Esophagus squamous epithelium (tissue), 5 donors: ENCODE results near the gene RAB36. TPM values are rescaled to one million over a fixed set of nuclear protein-coding genes. Genes with fewer than 3 reads are reported as not detected.

Experiments
- DNase-seq: peaks from one replicate; lab custom pipeline; 2025; lab: John Stamatoyannopoulos, UW
- H3K27ac ChIP-seq, 4 donors: fragments of 200-600 bp; sonication (generic); one replicate each; pipeline ENCODE4 v1.5.1; 2016 to 2019; ENCODE audit warnings: mild to moderate bottlenecking in 1 of 4
- H3K27me3 ChIP-seq, 4 donors: fragments of 200-600 bp; sonication (generic); 1 replicate in 3 of 4; 2 replicates in 1 of 4; pipeline versions ENCODE4 v1.5.1 to v1.6.0; 2017 to 2021; ENCODE audit warnings: antibody characterized with exemption in 1 of 4
- H3K36me3 ChIP-seq, 3 donors: fragments of 200-600 bp; sonication (generic); one replicate each; pipeline ENCODE4 v1.5.1; 2016 to 2019
- H3K4me1 ChIP-seq, 3 donors: fragments of 200-600 bp; sonication (generic); one replicate each; pipeline ENCODE4 v1.5.1; 2017 to 2019
- H3K4me3 ChIP-seq, 4 donors: fragments of 200-600 bp; sonication (generic); 1 replicate in 3 of 4; 2 replicates in 1 of 4; pipeline ENCODE4 v1.5.1; 2016 to 2019; ENCODE audit warnings: mild to moderate bottlenecking in 2 of 4, moderate library complexity in 1 of 4
- H3K9me3 ChIP-seq, 3 donors: fragments of 200-600 bp; sonication (generic); one replicate each; pipeline ENCODE4 v1.5.1; 2016 to 2019
- POLR2A ChIP-seq, 4 donors: fragments of 450-650 bp; IDR thresholded peaks; one replicate each; pipeline ENCODE4 v1.6.1; 2017; ENCODE audit warnings: antibody characterized with exemption in 4 of 4, mild to moderate bottlenecking in 4 of 4, moderate library complexity in 3 of 4
- WGBS, 2 donors: methylation state at CpG; one replicate each; pipeline ENCODE4 v1.1.5; 2018; 5-methylcytosine and 5-hydroxymethylcytosine counted together
- intact Hi-C: fragments of 100-400 bp; cut with DNase I; formaldehyde crosslinking; loops from one replicate; pipeline ENCODE4 v1.15.0; 2022
- total RNA-seq, 4 donors: library from RNA; depleted of rRNA; stranded (reverse); fragments of >200 nt; gene quantifications; one replicate each; pipeline ENCODE4 v1.1.0, GENCODE V29; 2016
- TF ChIP-seq, protein P1 (sequence below), 6 experiments: fragments of 450-650 bp in 4 of 6; fragments of 200-600 bp in 2 of 6; sonication (generic) in 2 of 6; IDR thresholded peaks; one replicate each; pipeline ENCODE4 v1.5.1; 2016 to 2019; ENCODE audit warnings: antibody characterized with exemption in 6 of 6, mild to moderate bottlenecking in 4 of 6, moderate library complexity in 4 of 6
- donor health status: DM: yes; HTN: yes; CAD: no.

The RAB36 gene
- total RNA-seq, 4 donors from 2014 or later = 1.4 to 3.9 (median 2.3) TPM

DNA sequence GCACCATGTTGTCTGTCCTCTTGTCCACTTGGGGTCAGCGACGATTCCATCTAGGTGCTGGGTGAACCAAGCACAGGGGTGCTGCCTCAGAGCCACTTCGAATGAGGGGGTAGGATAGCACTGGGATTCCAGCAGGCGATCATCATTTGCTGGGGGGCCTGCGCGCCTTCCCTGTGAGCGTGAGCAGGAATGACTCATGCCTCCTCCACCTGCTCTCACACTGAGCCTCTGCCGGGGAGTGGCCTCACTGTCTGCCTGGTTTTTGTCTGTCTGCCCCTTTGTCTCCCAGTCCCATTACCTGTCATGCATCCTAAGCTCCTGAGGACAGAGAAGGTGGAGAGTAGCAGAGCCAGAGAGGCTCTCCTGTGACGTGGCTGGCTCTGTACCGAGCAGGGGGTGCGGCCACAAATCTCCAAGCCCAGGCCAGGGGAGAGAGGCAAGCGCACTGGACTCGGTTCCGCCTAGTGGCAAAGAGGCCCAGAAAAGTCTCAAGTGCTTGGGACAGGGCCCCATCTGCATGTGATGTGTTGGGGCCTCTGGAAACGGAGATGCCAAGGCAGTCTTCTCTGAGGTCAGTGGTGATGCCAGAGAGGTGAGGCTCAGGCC lies 34.3 kb upstream of the RAB36 start:
- no peaks in the 10 kb centered on the region for H3K9me3 ChIP-seq
- 52 to 73% methylated on average over 4 of the region's 15 CpGs for WGBS, 2 donors
- intact Hi-C loops = no loop called here
- H3K4me1 ChIP-seq = no peaks in the 10 kb centered on the region
- no peaks in the 10 kb centered on the region for H3K36me3 ChIP-seq
- DNase-seq = no peak
- no peak overlapping the region for H3K4me3 ChIP-seq
- H3K27me3 ChIP-seq = no peaks in the 10 kb centered on the region
- H3K27ac ChIP-seq = no peak overlapping the region
- TF ChIP-seq POLR2A (IDR thresholded peaks at IDR 0.05) = no peak
- TF ChIP-seq, protein P1, sequence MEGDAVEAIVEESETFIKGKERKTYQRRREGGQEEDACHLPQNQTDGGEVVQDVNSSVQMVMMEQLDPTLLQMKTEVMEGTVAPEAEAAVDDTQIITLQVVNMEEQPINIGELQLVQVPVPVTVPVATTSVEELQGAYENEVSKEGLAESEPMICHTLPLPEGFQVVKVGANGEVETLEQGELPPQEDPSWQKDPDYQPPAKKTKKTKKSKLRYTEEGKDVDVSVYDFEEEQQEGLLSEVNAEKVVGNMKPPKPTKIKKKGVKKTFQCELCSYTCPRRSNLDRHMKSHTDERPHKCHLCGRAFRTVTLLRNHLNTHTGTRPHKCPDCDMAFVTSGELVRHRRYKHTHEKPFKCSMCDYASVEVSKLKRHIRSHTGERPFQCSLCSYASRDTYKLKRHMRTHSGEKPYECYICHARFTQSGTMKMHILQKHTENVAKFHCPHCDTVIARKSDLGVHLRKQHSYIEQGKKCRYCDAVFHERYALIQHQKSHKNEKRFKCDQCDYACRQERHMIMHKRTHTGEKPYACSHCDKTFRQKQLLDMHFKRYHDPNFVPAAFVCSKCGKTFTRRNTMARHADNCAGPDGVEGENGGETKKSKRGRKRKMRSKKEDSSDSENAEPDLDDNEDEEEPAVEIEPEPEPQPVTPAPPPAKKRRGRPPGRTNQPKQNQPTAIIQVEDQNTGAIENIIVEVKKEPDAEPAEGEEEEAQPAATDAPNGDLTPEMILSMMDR (IDR thresholded peaks at IDR 0.05) = no peak

DNA sequence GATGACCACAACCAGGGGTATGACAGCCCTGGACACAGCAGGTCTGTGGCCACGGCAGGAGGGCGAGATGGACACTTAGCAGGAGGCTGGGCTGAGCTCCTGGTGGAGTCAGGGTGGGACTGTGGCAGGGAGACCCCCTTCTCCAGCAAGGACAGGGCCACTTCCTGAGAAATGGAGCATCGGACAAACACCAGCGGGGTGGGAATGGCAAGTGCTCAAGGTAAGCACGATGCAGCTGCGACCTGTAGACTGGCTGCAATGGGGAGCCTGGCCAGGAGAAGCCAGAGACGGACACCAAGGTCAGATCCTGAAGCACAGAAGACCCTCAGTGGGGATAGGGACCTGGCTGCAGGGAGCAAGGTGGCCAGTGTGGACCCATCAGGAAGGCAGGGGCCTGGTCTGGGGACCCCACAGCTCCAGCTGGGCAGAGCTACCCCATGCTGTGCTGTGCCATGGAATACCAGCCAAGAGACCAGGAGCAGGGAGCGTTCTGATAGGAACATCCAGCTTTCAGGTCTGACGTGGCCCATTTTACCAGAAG lies 32.7 kb upstream of the RAB36 start:
- no peak for DNase-seq
- H3K27ac ChIP-seq = no peak overlapping the region
- H3K27me3 ChIP-seq = no peaks in the 10 kb centered on the region
- intact Hi-C loops = no loop called here
- no peaks in the 10 kb centered on the region for H3K36me3 ChIP-seq
- H3K4me3 ChIP-seq = no peak overlapping the region
- H3K4me1 ChIP-seq = no peaks in the 10 kb centered on the region
- TF ChIP-seq, protein P1 (IDR thresholded peaks at IDR 0.05) = no peak
- TF ChIP-seq POLR2A (IDR thresholded peaks at IDR 0.05) = no peak
- 90 to 94% methylated on average over 4 to 5 of the region's 9 CpGs for WGBS, 2 donors
- no peaks in the 10 kb centered on the region for H3K9me3 ChIP-seq

DNA sequence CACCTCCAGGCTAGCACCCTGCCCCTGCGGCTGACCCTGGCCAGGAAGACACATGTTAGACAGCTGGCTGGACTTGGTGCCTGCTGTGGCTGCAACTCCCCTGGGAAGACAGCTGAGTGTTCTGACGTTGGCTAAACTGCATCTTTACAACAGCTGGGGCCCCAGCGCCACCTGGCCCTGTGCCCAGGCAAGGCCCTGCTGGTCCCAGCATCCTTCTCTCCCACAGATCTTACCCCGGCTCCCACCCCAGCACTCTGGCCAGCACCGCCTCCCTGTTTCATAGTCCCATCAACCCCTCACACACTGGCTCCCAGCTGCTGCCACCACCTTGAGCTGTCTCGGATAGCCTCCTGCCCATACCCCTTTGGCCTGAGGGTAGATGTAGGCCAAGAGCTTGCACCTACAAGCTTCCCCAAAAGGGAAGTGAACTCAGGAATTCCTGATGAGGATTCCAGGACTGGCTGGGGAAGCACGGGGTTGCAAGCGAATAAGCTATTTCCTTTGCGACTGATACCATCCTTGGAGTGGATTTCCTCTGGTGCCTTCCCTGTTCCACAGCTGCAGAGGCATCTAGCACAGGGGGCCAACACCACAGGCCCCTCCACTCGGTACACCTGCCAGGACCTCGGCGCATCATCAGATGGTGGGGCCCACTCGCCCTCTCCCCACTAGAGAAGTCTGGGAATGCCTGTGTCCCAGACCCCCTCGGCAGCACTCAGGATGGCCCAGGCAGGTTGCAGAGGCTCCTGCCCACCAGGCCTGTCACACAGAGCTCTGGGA lies 32.0 kb upstream of the RAB36 start:
- intact Hi-C loops = no loop called here
- Histone ChIP-seq H3K27me3 (no peaks in the 10 kb centered on the region), H3K4me1 (no peaks in the 10 kb centered on the region), H3K36me3 (no peaks in the 10 kb centered on the region), H3K9me3 (no peaks in the 10 kb centered on the region), H3K27ac (no peak overlapping the region), H3K4me3 (no peak overlapping the region)
- WGBS, 2 donors = 75 to 76% methylated on average over 3 to 8 of the region's 14 CpGs
- TF ChIP-seq POLR2A (IDR thresholded peaks at IDR 0.05) = no peak
- TF ChIP-seq, protein P1 (IDR thresholded peaks at IDR 0.05) = no peak
- DNase-seq = no peak

DNA sequence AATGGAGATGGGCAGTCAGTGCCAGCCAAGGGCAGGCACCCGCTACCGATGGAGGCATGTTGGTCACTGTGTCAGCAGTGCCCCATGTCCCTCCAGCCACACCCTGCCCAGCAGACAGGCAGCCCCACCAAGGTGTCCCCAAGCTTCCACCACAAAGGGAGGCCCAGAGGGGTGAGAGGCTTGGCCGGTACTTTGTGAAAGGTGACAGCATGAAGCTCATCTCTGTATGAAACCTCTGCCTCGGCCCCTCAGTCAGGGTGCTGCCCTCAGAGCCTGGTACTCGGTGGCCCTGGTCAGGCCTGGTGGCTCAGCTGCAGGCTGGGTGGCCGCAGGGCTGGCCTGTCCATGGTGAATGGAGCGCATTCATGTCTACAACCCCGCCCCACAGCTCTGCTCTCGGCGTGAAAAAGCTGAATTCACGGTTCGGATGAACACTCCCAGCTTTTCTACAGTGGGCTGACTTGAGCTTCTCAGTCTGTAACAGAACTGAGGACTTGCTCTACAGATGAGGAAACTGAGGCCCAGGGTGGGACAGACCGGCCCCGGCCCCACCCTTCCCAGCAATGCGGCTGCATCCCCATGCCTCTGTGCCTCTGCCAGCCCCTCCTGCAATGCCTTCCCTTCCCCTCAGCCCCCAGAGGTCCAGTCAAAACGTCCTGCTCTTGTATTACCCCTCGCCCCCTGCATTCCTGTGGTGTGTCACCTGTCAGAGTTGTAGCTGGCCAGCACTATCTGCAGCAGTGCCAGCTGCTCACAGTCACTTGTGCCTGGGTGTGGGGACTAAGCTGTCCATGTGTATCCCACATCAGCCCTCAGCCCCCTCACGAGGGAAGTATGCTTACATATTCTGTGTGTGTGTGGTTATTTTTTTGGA lies 31.2 kb upstream of the RAB36 start:
- H3K36me3 ChIP-seq = no peaks in the 10 kb centered on the region
- no peaks in the 10 kb centered on the region for H3K27me3 ChIP-seq
- no peak overlapping the region for H3K27ac ChIP-seq
- H3K9me3 ChIP-seq = no peaks in the 10 kb centered on the region
- WGBS, 2 donors = 67 to 76% methylated on average over 3 to 12 of the region's 18 CpGs
- H3K4me3 ChIP-seq = no peak overlapping the region
- TF ChIP-seq, protein P1 (IDR thresholded peaks at IDR 0.05) = no peak
- TF ChIP-seq POLR2A (IDR thresholded peaks at IDR 0.05) = no peak
- H3K4me1 ChIP-seq = no peaks in the 10 kb centered on the region
- intact Hi-C loops = no loop called here
- DNase-seq = no peak
